HCT116 (cell line): ENCODE data around the gene RNF150. TPM values are rescaled to one million over a fixed set of nuclear protein-coding genes. Genes with fewer than 3 reads are reported as not detected.
"Not testable (repeated sequence)": the region's sequence is repeated elsewhere in the genome, so short reads cannot be mapped to it uniquely, and the experiment has no call there.

ENCODE experiments used
- ATAC-seq: fragments of 200-7000 bp; cut with Tn5 transposase; 2 replicates; pipeline ENCODE4 v1.9.1; 2020; ENCODE audit warnings: mild to moderate bottlenecking, moderate library complexity
- BruUV-seq: library from RNA; stranded (reverse); fragments of 400-500 nt; replicated peaks from 2 replicates; lab custom pipeline; 2021; lab: Mats Ljungman, UMichigan
- CTCF ChIA-PET: fragments of 300-600 bp; sonication (Branson Sonifier 250); formaldehyde crosslinking; loops from one replicate; lab custom pipeline; 2021; ENCODE audit warnings: antibody characterized with exemption; lab: Charles Lee
- POLR2A ChIA-PET: fragments of 300-600, 350-600 bp; sonication (Branson Sonifier 250); formaldehyde crosslinking; loops from one replicate; lab custom pipeline; 2021; ENCODE audit warnings: antibody characterized with exemption; lab: Charles Lee
- RAD21 ChIA-PET, 2 experiments: fragments of 300-600 bp; sonication (Branson Sonifier 250); formaldehyde crosslinking; loops; one replicate each; lab custom pipeline; 2023; ENCODE audit warnings: low total read pairs in 2 of 2; ENCODE audit not compliant: uncharacterized antibody in 2 of 2, unreplicated experiment in 2 of 2, low non-redundant PET in 1 of 2; lab: Charles Lee
- DNase-seq: peaks from one replicate; pipeline ENCODE4 v3.0.0-alpha.2; 2010; ENCODE audit warnings: low read depth, low spot score
- H2AFZ ChIP-seq: fragments of 200-600 bp; shearing (Covaris generic), sonication (generic); 2 replicates; pipeline ENCODE4 v1.6.1; 2017; ENCODE audit warnings: low read depth, mixed run types, mixed read lengths, antibody characterized with exemption, low read length; ENCODE audit not compliant: poor library complexity, severe bottlenecking
- H3K27ac ChIP-seq: 2 replicates; pipeline ENCODE4 v1.5.1; 2012; ENCODE audit warnings: low read depth, low read length
- H3K27me3 ChIP-seq: fragments of 200-600 bp; sonication (generic); 2 replicates; pipeline ENCODE4 v1.6.1; 2016; ENCODE audit warnings: mixed run types, low read length, mixed read lengths; ENCODE audit not compliant: insufficient read depth
- H3K36me3 ChIP-seq, 2 experiments: fragments of 200-500 bp in 1 of 2; fragments of 200-600 bp in 1 of 2; sonication (Bioruptor generic) in 1 of 2; sonication (generic) in 1 of 2; 2 replicates each; pipeline versions ENCODE4 v1.5.1 to v1.6.1; 2014 to 2016; ENCODE audit warnings: low read length in 2 of 2, inconsistent platforms in 1 of 2, mixed read lengths in 1 of 2, mixed run types in 1 of 2; ENCODE audit not compliant: insufficient read depth in 2 of 2, control insufficient read depth in 1 of 2
- H3K4me1 ChIP-seq, 2 experiments: fragments of 200-600 bp in 1 of 2; sonication (generic) in 1 of 2; 2 replicates each; pipeline versions ENCODE4 v1.5.1 to v1.6.1; 2012 to 2017; ENCODE audit warnings: low read length in 2 of 2, inconsistent platforms in 1 of 2, mild to moderate bottlenecking in 1 of 2, mixed read lengths in 1 of 2, mixed run types in 1 of 2, moderate library complexity in 1 of 2; ENCODE audit not compliant: insufficient read depth in 2 of 2, control insufficient read depth in 1 of 2
- H3K4me2 ChIP-seq: fragments of 200-600 bp; sonication (generic); 2 replicates; pipeline ENCODE4 v1.6.1; 2017; ENCODE audit warnings: mixed run types, low read length, mixed read lengths
- H3K4me3 ChIP-seq, 2 experiments: fragments of 200-600 bp in 1 of 2; sonication (generic) in 1 of 2; replicated peaks in 1 of 2; 2 replicates each; pipeline ENCODE4 v1.5.1; 2011 to 2016; ENCODE audit warnings: low read length in 2 of 2, control low read depth in 1 of 2, low read depth in 1 of 2, mild to moderate bottlenecking in 1 of 2, mixed read lengths in 1 of 2, mixed run types in 1 of 2
- H3K79me2 ChIP-seq: fragments of 200-600 bp; sonication (generic); 2 replicates; pipeline ENCODE4 v1.6.1; 2017; ENCODE audit warnings: mild to moderate bottlenecking, mixed run types, low read length, moderate library complexity, mixed read lengths; ENCODE audit not compliant: insufficient read depth
- H3K9ac ChIP-seq: fragments of 200-600 bp; sonication (generic); 2 replicates; pipeline ENCODE4 v1.6.1; 2016; ENCODE audit warnings: low read length, mixed read lengths
- H3K9me2 ChIP-seq: fragments of 200-600 bp; sonication (generic), shearing (Covaris generic); 2 replicates; pipeline ENCODE4 v1.6.1; 2017; ENCODE audit warnings: mixed run types, mild to moderate bottlenecking, moderate library complexity; ENCODE audit not compliant: insufficient read depth
- H3K9me3 ChIP-seq, 2 experiments: fragments of 200-500 bp in 1 of 2; fragments of 200-600 bp in 1 of 2; sonication (Bioruptor generic) in 1 of 2; sonication (generic) in 1 of 2; 2 replicates each; pipeline ENCODE4 v1.6.1; 2014 to 2017; ENCODE audit warnings: low read length in 2 of 2, mixed read lengths in 2 of 2, inconsistent platforms in 1 of 2, low read depth in 1 of 2, mild to moderate bottlenecking in 1 of 2, mixed run types in 1 of 2, moderate library complexity in 1 of 2; ENCODE audit not compliant: control insufficient read depth in 1 of 2, insufficient read depth in 1 of 2
- H4K20me1 ChIP-seq: fragments of 200-600 bp; sonication (generic), shearing (Covaris generic); 2 replicates; pipeline ENCODE4 v1.6.1; 2017; ENCODE audit warnings: mixed run types, mild to moderate bottlenecking, moderate library complexity; ENCODE audit not compliant: insufficient read depth
- CBX3 ChIP-seq: IDR thresholded peaks from 2 replicates; pipeline ENCODE4 v1.6.1; 2012; ENCODE audit warnings: low read depth
- CEBPB ChIP-seq: IDR thresholded peaks from 2 replicates; pipeline ENCODE4 v1.6.1; 2012; ENCODE audit warnings: low read depth
- EZH2 ChIP-seq: fragments of 200-600 bp; sonication (generic); IDR thresholded peaks from 2 replicates; pipeline ENCODE4 v1.6.1; 2017; ENCODE audit warnings: antibody characterized with exemption, mixed run types
- JUND ChIP-seq: IDR thresholded peaks from 2 replicates; pipeline ENCODE4 v1.6.1; 2012
- POLR2A ChIP-seq: IDR thresholded peaks from 2 replicates; pipeline ENCODE4 v1.7.0; 2011; ENCODE audit warnings: borderline replicate concordance; ENCODE audit not compliant: insufficient read depth, insufficient read length; ENCODE audit errors: extremely low read depth
- POLR2AphosphoS5 ChIP-seq: IDR thresholded peaks from 2 replicates; pipeline ENCODE4 v1.6.1; 2011; ENCODE audit warnings: mild to moderate bottlenecking, low read depth, low read length, moderate library complexity
- SIN3A ChIP-seq: IDR thresholded peaks from 2 replicates; pipeline ENCODE4 v1.6.1; 2012; ENCODE audit warnings: low read depth
- SRF ChIP-seq: IDR thresholded peaks from 2 replicates; pipeline ENCODE4 v1.6.1; 2012; ENCODE audit warnings: low read depth
- TCF7L2 ChIP-seq: IDR thresholded peaks from 2 replicates; pipeline ENCODE4 v1.7.0; 2011; ENCODE audit warnings: borderline replicate concordance, inconsistent platforms; ENCODE audit not compliant: insufficient read depth, insufficient read length; ENCODE audit errors: extremely low read depth
- YY1 ChIP-seq: IDR thresholded peaks from 2 replicates; pipeline ENCODE4 v1.6.1; 2011; ENCODE audit warnings: low read length, low read depth, moderate library complexity, mild to moderate bottlenecking; ENCODE audit not compliant: insufficient replicate concordance; ENCODE audit errors: extremely low read depth
- ZNF274 ChIP-seq: fragments of 200-500 bp; sonication (Bioruptor generic); IDR thresholded peaks from 2 replicates; pipeline ENCODE4 v1.6.1; 2014; ENCODE audit warnings: mild to moderate bottlenecking, low read depth, low read length, inconsistent platforms
- intact Hi-C: fragments of 100-400 bp; cut with micrococcal nuclease; formaldehyde crosslinking; loops from 2 replicates; pipeline ENCODE4 v1.10.0; 2022
- total RNA-seq: library from RNA; stranded (reverse); gene quantifications from one replicate; pipeline ENCODE4 v1.2.1, GENCODE V29; 2021; ENCODE audit not compliant: unreplicated experiment
- TF ChIP-seq, protein P1 (sequence below): IDR thresholded peaks from 2 replicates; pipeline ENCODE4 v1.6.1; 2012

RNF150 gene
- total RNA-seq, 1 experiment from 2014 or later, result 0.07 TPM

DNA sequence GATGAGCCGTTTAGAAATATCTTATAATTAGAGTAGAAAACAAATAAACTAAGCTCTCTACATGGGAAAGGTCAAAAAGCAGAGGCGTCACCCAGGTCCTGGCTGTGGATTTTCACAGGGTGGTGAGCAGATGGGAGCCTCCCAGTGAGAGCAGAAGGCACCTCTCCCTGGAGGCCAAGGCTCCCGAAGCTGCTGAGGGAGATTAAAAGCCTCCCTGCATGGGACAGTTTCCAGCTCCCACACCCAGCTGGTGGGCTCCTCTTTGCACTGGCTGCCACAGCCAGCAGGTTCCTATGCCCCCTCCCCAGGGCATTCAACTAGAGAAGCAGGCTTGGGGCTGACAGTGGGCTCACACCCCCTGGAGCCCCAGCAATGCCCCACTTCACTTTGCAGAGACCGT lies 321.8 kb downstream of the RNF150 start:
- no peaks in the 10 kb centered on the region for H3K9me3 ChIP-seq
- no peak overlapping the region for H3K4me2 ChIP-seq
- H3K79me2 ChIP-seq, result no peaks in the 10 kb centered on the region
- no peak for ATAC-seq
- H3K27me3 ChIP-seq, result no peaks in the 10 kb centered on the region
- H3K4me3 ChIP-seq, result no peak overlapping the region
- H2AFZ ChIP-seq, result no peak overlapping the region
- intact Hi-C loops, result no loop called here
- CTCF ChIA-PET, result no interaction called here
- H3K36me3 ChIP-seq, result no peaks in the 10 kb centered on the region
- no peak for TF ChIP-seq SRF
- no peak for TF ChIP-seq ZNF274
- TF ChIP-seq, protein P1, sequence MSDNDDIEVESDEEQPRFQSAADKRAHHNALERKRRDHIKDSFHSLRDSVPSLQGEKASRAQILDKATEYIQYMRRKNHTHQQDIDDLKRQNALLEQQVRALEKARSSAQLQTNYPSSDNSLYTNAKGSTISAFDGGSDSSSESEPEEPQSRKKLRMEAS, result no peak
- no peak for TF ChIP-seq TCF7L2
- no peak for TF ChIP-seq CBX3
- no peak for TF ChIP-seq POLR2AphosphoS5
- no peak for TF ChIP-seq YY1
- no peak for TF ChIP-seq CEBPB
- TF ChIP-seq JUND, result no peak
- TF ChIP-seq EZH2, result no peak
- TF ChIP-seq SIN3A, result no peak
- TF ChIP-seq POLR2A, result no peak
- no peak overlapping the region for H3K27ac ChIP-seq
- H3K4me1 ChIP-seq, result no peaks in the 10 kb centered on the region
- H3K9me2 ChIP-seq, result no peaks in the 10 kb centered on the region
- no TSS peak for BruUV-seq
- H4K20me1 ChIP-seq, result no peaks in the 10 kb centered on the region
- RAD21 ChIA-PET, result no interaction called here
- POLR2A ChIA-PET, result no interaction called here
- no peak for DNase-seq
- H3K9ac ChIP-seq, result no peak overlapping the region

DNA sequence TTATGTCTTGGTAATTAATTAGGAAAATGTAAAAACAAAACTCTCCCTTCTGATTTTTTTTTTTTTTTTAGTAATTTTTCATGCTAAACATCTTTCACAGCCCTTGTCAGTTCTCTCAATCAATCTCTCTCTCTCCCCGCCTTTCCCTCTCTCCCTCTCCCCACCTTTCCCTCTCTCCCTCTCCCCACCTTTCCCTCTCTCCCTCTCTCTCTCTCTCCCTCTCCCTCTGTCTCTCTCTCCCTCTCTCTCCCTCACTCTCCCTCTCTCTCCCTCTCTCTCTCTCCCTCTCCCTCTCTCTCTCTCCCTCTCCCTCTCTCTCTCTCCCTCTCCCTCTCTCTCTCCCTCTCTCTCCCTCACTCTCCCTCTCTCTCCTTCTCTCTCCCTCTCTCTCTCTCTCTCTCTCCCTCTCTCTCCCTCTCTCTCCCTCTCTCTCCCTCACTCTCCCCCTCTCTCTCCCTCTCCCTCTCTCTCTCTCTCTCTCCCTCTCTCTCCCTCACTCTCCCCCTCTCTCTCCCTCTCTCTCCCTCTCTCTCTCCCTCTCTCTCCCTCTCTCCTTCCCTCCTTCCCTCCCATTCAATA lies 322.6 kb downstream of the RNF150 start:
- POLR2A ChIA-PET, H3K9me3 ChIP-seq, BruUV-seq, H2AFZ ChIP-seq, CTCF ChIA-PET, intact Hi-C loops, H3K4me2 ChIP-seq, H3K4me1 ChIP-seq, H3K27me3 ChIP-seq, RAD21 ChIA-PET, H3K27ac ChIP-seq, ATAC-seq, H3K4me3 ChIP-seq, H4K20me1 ChIP-seq, H3K9ac ChIP-seq, H3K9me2 ChIP-seq, H3K79me2 ChIP-seq, DNase-seq, H3K36me3 ChIP-seq: not testable (repeated sequence)

Other genes starting within 250 kb of the RNF150 start
- gene ZNF330, start 87.4 kb upstream of the RNF150 start, total RNA-seq, result 49.1 TPM